H9 (cell line): Measurements from ENCODE around the gene ELFN1. TPM values are rescaled to one million over a fixed set of nuclear protein-coding genes. Genes with fewer than 3 reads are reported as not detected.

Source experiments
- DNase-seq: peaks from one replicate; pipeline ENCODE4 v3.0.0-alpha.2; 2017
- H2AFZ ChIP-seq: one replicate; pipeline ENCODE4 v1.6.1; 2013; ENCODE audit warnings: mild to moderate bottlenecking, low read length, control low read depth, moderate library complexity
- H2AK5ac ChIP-seq: 2 replicates; pipeline ENCODE4 v1.6.1; 2013; ENCODE audit warnings: low read length, control low read depth, mixed read lengths; ENCODE audit not compliant: insufficient read length
- H2BK120ac ChIP-seq: one replicate; pipeline ENCODE4 v1.6.1; 2013; ENCODE audit warnings: low read depth, mild to moderate bottlenecking, low read length, control low read depth, inconsistent platforms; ENCODE audit not compliant: poor library complexity, severe bottlenecking
- H2BK12ac ChIP-seq: 2 replicates; pipeline ENCODE4 v1.6.1; 2013; ENCODE audit warnings: low read length, control low read depth, mixed read lengths, low read depth; ENCODE audit not compliant: insufficient read length
- H2BK15ac ChIP-seq: 2 replicates; pipeline ENCODE4 v1.6.1; 2013; ENCODE audit warnings: low read depth, low read length, control low read depth
- H2BK20ac ChIP-seq: one replicate; pipeline ENCODE4 v1.6.1; 2013; ENCODE audit warnings: low read depth, mild to moderate bottlenecking, low read length, control low read depth, inconsistent platforms; ENCODE audit not compliant: poor library complexity, severe bottlenecking
- H2BK5ac ChIP-seq: 2 replicates; pipeline ENCODE4 v1.6.1; 2013; ENCODE audit warnings: low read length, control low read depth, mixed read lengths; ENCODE audit not compliant: insufficient read length
- H3K14ac ChIP-seq: 2 replicates; pipeline ENCODE4 v1.6.1; 2013; ENCODE audit warnings: low read length, control low read depth; ENCODE audit not compliant: insufficient read depth
- H3K18ac ChIP-seq: 2 replicates; pipeline ENCODE4 v1.6.1; 2013; ENCODE audit warnings: low read depth, mild to moderate bottlenecking, mixed read lengths, low read length, control low read depth; ENCODE audit not compliant: insufficient read length
- H3K23ac ChIP-seq: 2 replicates; pipeline ENCODE4 v1.6.1; 2013; ENCODE audit warnings: low read length, control low read depth, mixed read lengths, low read depth; ENCODE audit not compliant: insufficient read length
- H3K23me2 ChIP-seq: 2 replicates; pipeline ENCODE4 v1.6.1; 2013; ENCODE audit warnings: low read depth, mild to moderate bottlenecking, mixed read lengths, low read length, control low read depth; ENCODE audit not compliant: insufficient read length, poor library complexity, severe bottlenecking
- H3K27ac ChIP-seq: 2 replicates; pipeline ENCODE4 v1.5.1; 2013; ENCODE audit warnings: low read length, control low read depth, mixed read lengths, low read depth; ENCODE audit not compliant: insufficient read length
- H3K27me3 ChIP-seq: 2 replicates; pipeline ENCODE4 v1.6.1; 2013; ENCODE audit warnings: low read length, control low read depth, inconsistent platforms; ENCODE audit not compliant: insufficient read depth
- H3K4ac ChIP-seq: 2 replicates; pipeline ENCODE4 v1.6.1; 2013; ENCODE audit warnings: low read depth, mild to moderate bottlenecking, control low read depth, inconsistent platforms, low read length, moderate library complexity
- H3K4me1 ChIP-seq: 2 replicates; pipeline ENCODE4 v1.6.1; 2013; ENCODE audit warnings: low read length, control low read depth, inconsistent platforms; ENCODE audit not compliant: insufficient read depth
- H3K4me2 ChIP-seq: 2 replicates; pipeline ENCODE4 v1.6.1; 2013; ENCODE audit warnings: low read length, control low read depth, mixed read lengths; ENCODE audit not compliant: insufficient read length, insufficient read depth
- H3K56ac ChIP-seq: 2 replicates; pipeline ENCODE4 v1.6.1; 2013; ENCODE audit warnings: low read depth, mild to moderate bottlenecking, mixed read lengths, low read length, control low read depth; ENCODE audit not compliant: insufficient read length
- H3K79me1 ChIP-seq: 2 replicates; pipeline ENCODE4 v1.6.1; 2013; ENCODE audit warnings: low read depth, mild to moderate bottlenecking, moderate library complexity, low read length, control low read depth, inconsistent platforms; ENCODE audit not compliant: insufficient read depth, poor library complexity, severe bottlenecking
- H3K79me2 ChIP-seq: 2 replicates; pipeline ENCODE4 v1.6.1; 2013; ENCODE audit warnings: low read length, control low read depth, inconsistent platforms; ENCODE audit not compliant: insufficient read depth
- H3K9ac ChIP-seq: 2 replicates; pipeline ENCODE4 v1.6.1; 2013; ENCODE audit warnings: low read length, control low read depth, mixed read lengths; ENCODE audit not compliant: insufficient read length; ENCODE audit errors: extremely low read depth
- H3K9me3 ChIP-seq: one replicate; pipeline ENCODE4 v1.6.1; 2013; ENCODE audit warnings: low read depth, low read length, inconsistent platforms; ENCODE audit not compliant: control insufficient read depth
- H3T11ph ChIP-seq: one replicate; pipeline ENCODE4 v1.6.1; 2013; ENCODE audit warnings: mild to moderate bottlenecking, low read length, control low read depth, inconsistent platforms
- H4K20me1 ChIP-seq: one replicate; pipeline ENCODE4 v1.6.1; 2013; ENCODE audit not compliant: control insufficient read depth, insufficient read length, insufficient read depth
- H4K5ac ChIP-seq: 2 replicates; pipeline ENCODE4 v1.6.1; 2013; ENCODE audit warnings: low read depth, mild to moderate bottlenecking, mixed read lengths, low read length, control low read depth; ENCODE audit not compliant: insufficient read length
- H4K8ac ChIP-seq: replicated peaks from 2 replicates; pipeline ENCODE4 v1.6.1; 2013; ENCODE audit warnings: low read length, control low read depth, mixed read lengths, low read depth; ENCODE audit not compliant: insufficient read length
- H4K91ac ChIP-seq: 2 replicates; pipeline ENCODE4 v1.6.1; 2013; ENCODE audit warnings: low read depth, mild to moderate bottlenecking, moderate library complexity, mixed read lengths, low read length, control low read depth; ENCODE audit not compliant: insufficient read length
- H3K27ac Mint-ChIP-seq, 3 experiments: 2 replicates in 2 of 3; 3 replicates in 1 of 3; pipeline ENCODE4 v1.8.0; 2020 to 2021; ENCODE audit warnings: mixed read lengths in 3 of 3, mild to moderate bottlenecking in 1 of 3, moderate library complexity in 1 of 3
- H3K27me3 Mint-ChIP-seq: 2 replicates; pipeline ENCODE4 v1.8.0; 2021; ENCODE audit warnings: low read depth, mild to moderate bottlenecking, moderate library complexity, mixed read lengths
- H3K36me3 Mint-ChIP-seq, 3 experiments: 2 replicates in 2 of 3; 3 replicates in 1 of 3; pipeline ENCODE4 v1.8.0; 2020 to 2021; ENCODE audit warnings: low read depth in 3 of 3, mixed read lengths in 3 of 3; ENCODE audit not compliant: insufficient read depth in 1 of 3
- H3K4me1 Mint-ChIP-seq, 2 experiments: 2 replicates each; pipeline ENCODE4 v1.8.0; 2020; ENCODE audit warnings: mixed read lengths in 2 of 2
- H3K4me3 Mint-ChIP-seq, 2 experiments: 2 replicates in 1 of 2; 3 replicates in 1 of 2; pipeline ENCODE4 v1.8.0; 2020 to 2021; ENCODE audit warnings: mild to moderate bottlenecking in 2 of 2, mixed read lengths in 2 of 2, moderate library complexity in 1 of 2
- H3K9me3 Mint-ChIP-seq, 2 experiments: 2 replicates in 1 of 2; 3 replicates in 1 of 2; pipeline ENCODE4 v1.8.0; 2020; ENCODE audit warnings: mild to moderate bottlenecking in 2 of 2, mixed read lengths in 2 of 2, moderate library complexity in 1 of 2
- CTCF ChIP-seq: fragments of 200-600 bp; sonication (generic); conservative IDR thresholded peaks from 3 replicates; pipeline ENCODE4 v1.8.0; 2021; ENCODE audit warnings: antibody characterized with exemption, mild to moderate bottlenecking
- WGBS: extraction: QIAGEN DNeasy Blood & Tissue Kit; methylation state at CpG from one replicate; pipeline ENCODE4 v1.1.7; 2013; ENCODE audit warnings: missing lambda C conversion rate, low lambda C conversion rate, mixed read lengths; ENCODE audit not compliant: insufficient read length; ENCODE audit errors: extremely low coverage; 5-methylcytosine and 5-hydroxymethylcytosine counted together
- total RNA-seq: library from RNA; stranded (reverse); gene quantifications from 2 replicates; pipeline ENCODE4 v1.2.1, GENCODE V29; 2021

Gene ELFN1
- total RNA-seq, 1 experiment from 2014 or later = 3.7 TPM

GRCh38 chr7:1794888-1795542 lies 124.9 kb downstream of the ELFN1 start:
- no peaks in the 10 kb centered on the region for H3K4me1 Mint-ChIP-seq
- Histone ChIP-seq H4K8ac (no peak overlapping the region), H4K20me1 (no peaks in the 10 kb centered on the region), H2BK5ac (no peak overlapping the region), H3K4ac (no peak overlapping the region), H3K14ac (no peak overlapping the region), H3K79me1 (no peaks in the 10 kb centered on the region), H3K27me3 (no peaks in the 10 kb centered on the region), H2BK12ac (no peak overlapping the region), H3K9ac (no peak overlapping the region), H2BK20ac (no peak overlapping the region), H3T11ph (no peak overlapping the region), H2AK5ac (no peak overlapping the region), H2BK15ac (no peak overlapping the region), H3K4me2 (no peak overlapping the region), H4K91ac (no peak overlapping the region), H3K9me3 (peaks cover 9% of the 10 kb centered on the region), H2BK120ac (no peak overlapping the region), H3K79me2 (no peaks in the 10 kb centered on the region), H3K18ac (no peak overlapping the region), H3K27ac (no peak overlapping the region), H3K4me1 (no peaks in the 10 kb centered on the region), H4K5ac (no peak overlapping the region), H2AFZ (no peak overlapping the region), H3K23me2 (no peaks in the 10 kb centered on the region), H3K56ac (no peak overlapping the region), H3K23ac (no peak overlapping the region)
- H3K4me3 Mint-ChIP-seq = no peak overlapping the region
- H3K27me3 Mint-ChIP-seq = peaks cover 12% of the 10 kb centered on the region
- no peak for DNase-seq
- peaks cover 35% of the 10 kb centered on the region in 2 experiments for H3K9me3 Mint-ChIP-seq
- H3K36me3 Mint-ChIP-seq = peaks cover 0 to 13% (median 3%) of the 10 kb centered on the region in 3 experiments; a peak in 2 of 7 replicates
- TF ChIP-seq CTCF = peak; percentile 55
- WGBS = no CpG with 5 or more reads among the region's 1 CpG
- no peak overlapping the region for H3K27ac Mint-ChIP-seq

Other genes starting within 250 kb of the ELFN1 start
- 7.1 and 8.4 TPM in 2 replicates for gene MICALL2, start 210.8 kb upstream of the ELFN1 start, total RNA-seq
- gene INTS1, start 165.9 kb upstream of the ELFN1 start, total RNA-seq = 133 and 135 TPM in 2 replicates
- 15.6 and 16.3 TPM in 2 replicates for gene MAFK, start 139.6 kb upstream of the ELFN1 start, total RNA-seq
- gene TMEM184A, start 114.1 kb upstream of the ELFN1 start, total RNA-seq = 1.3 and 1.5 TPM in 2 replicates
- gene PSMG3, start 100.2 kb upstream of the ELFN1 start, total RNA-seq = 63.0 and 71.1 TPM in 2 replicates